Glomerular visceral epithelial cell (primary cell): Measurements from ENCODE around the gene PRKCI.
A peak's percentile ranks its signal among the peaks of the same experiment; 100 is the strongest.
"Not testable (repeated sequence)": the region's sequence is repeated elsewhere in the genome, so short reads cannot be mapped to it uniquely, and the experiment has no call there.

Experiments used
- DNase-seq: peaks from one replicate; pipeline ENCODE4 v3.0.0-alpha.2; 2016; ENCODE audit errors: extremely low spot score

The PRKCI gene

DNA sequence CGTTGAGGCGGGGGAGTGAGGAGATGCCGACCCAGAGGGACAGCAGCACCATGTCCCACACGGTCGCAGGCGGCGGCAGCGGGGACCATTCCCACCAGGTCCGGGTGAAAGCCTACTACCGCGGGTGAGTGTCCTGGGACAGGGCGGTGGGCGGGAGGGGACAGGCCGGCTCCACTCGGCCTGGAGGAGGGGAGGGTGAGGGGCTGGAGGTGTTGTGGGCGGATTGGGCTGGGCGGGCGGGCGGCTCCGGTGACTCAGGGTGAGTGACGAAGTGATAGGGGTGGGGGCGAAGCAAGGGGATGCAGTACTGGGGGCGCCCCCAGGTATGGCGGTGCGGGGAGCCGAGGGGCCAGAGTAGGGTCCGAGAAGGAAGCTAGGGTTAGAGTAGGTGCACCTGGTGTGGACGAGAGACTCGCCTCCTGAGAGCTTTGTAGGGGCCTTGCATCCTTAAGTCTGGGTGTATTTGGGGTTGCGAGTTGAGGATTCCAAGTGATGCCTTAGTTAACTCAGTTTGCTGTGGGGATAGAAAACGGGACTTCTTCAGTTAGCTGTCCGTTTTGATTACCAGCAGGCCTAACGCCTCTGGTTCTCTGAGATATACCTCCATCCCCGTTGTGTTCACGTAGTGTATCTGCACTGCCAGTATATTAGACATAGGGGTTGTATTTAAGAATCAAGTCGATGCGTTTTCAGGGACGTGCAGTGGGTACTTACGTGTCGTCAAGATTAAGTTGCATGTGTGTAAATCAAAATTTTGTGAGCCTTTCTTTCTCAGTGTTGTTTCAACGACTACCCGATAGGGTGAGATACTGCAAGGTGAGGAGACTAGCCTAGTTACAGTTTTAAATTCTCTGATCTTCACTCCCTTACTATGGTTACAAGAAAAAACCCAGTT, 670 bp downstream of the PRKCI start:
- peak; percentile 30 for DNase-seq

DNA sequence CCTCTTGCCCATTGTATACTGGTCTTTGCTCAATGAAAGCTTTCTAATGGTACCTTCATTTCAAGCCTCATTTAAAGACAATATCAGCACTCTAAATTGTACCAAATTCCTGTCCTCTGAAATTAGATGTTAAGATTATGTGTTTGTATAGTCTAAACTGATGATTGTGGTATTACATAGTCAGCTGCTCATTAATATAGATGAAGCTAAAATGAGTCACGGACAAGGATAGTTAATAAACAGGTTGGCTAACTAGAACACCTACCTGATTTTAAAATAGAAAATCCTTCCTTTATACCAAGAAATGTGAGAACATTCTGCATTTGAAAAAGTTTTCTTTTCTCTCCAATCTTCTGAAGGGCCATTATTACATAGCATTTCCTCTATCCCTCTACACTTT, 2.9 kb downstream of the PRKCI start:
- DNase-seq: no peak

DNA sequence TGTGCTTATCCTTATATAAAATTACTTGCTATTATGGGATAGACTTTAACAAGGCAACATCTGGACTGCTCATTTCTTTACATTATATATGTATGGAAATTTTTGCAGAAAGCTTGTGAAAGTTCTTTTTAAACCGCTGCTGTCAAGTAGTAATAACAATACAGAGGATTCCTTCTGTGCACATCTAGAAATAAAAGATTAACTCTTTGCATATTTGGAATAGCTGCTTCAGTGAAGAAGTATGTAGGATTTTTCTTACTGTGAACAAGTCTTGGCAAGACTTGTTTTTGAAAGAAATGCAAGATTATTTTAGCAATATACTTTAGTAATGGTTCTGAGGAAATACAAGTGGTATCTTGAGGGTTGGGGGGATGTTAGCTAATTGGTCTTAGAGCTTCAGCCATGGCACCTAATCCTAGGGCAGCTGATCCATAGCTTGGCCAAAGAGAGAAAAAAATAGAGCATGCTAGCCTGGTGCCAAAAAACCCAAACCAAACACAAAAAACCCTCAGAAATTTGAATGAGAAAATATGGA, 4.3 kb downstream of the PRKCI start:
- peak; percentile 4 for DNase-seq

DNA sequence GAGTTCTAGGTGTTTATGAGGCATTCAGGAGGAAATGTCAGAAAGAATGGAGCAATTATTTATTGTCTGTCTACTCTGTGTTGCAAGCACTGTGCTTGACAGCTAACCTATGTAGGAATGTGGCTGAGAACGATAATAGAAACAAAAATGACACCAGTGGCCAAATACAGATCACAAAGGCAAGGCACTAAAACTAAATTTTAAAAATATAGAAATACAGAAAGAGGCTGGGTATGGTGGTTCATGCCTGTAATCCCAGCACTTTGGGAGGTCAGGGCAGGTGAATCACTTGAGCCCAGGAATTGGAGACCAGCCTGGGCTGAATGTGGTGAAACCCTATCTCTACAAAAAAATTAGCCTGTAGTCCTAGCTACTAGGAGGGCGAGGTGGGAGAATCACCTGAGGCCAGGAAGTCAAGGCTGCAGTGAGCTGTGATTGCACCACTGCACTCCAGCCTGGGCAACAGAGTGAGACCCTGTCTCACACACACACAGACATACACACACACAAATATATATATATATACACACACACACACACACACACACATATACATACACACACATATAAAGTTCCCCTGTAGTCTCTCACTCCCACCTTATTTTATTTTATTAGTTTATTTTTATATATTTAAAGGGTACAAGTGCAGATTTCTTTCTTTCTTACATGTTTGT, 6.0 kb downstream of the PRKCI start:
- peak; percentile 17 for DNase-seq

DNA sequence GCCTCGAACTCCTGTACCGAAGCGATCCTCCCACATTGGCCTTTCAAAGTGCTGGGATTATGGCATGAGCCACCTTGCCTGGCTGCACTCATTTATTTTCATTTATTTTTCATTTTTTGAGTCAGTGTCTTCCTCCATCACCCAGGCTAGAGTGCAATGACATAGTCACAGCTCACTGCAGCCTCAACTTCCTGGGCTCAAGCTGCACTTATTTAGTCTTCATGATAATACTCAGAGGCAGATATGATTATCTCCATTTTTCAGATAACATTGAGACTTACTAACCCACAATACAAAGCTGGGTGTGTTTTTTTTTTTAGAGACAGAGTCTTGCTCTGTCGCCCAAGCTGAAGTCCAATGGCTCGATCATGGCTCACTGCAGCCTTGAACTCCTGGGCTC, 10.0 kb downstream of the PRKCI start:
- peak; percentile 19 for DNase-seq

DNA sequence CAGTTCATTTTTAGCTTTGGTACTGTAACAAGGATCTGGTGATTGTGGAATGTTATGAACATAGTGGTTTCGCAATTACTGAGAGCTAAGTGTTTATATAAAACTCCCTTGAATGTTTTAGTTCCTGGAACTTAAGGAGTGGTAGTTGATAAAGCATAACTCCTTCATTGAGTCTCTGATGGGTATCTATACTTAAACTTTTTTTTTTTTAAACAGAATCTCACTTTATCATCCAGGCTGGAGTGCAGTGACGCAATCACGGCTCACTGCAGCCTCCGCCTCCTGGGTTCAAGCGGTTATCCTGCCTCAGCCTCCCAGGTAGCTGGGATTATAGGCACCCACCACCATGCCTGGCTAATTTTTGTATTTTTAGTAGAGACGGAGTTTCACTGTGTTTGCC, 11.3 kb downstream of the PRKCI start:
- peak; percentile 17 for DNase-seq

DNA sequence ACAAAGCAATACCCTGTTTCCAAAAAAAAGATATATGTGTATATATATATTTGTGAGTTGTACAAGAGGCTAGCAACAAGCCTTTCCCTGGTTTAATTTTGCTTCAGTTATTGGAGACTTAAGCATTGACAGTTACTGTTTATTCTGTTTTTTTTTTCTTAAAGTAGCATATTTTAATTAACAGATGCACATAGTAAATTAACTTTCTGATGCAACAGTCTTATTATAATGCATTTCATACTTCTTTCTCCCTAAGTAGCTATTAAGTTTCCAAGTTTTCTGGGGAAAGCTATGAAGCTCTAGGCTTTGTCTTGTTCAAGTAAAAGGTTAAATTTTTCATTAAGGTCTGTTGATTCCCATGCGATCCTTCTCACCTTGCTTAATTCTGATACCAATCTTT, 17.9 kb downstream of the PRKCI start:
- no peak for DNase-seq

DNA sequence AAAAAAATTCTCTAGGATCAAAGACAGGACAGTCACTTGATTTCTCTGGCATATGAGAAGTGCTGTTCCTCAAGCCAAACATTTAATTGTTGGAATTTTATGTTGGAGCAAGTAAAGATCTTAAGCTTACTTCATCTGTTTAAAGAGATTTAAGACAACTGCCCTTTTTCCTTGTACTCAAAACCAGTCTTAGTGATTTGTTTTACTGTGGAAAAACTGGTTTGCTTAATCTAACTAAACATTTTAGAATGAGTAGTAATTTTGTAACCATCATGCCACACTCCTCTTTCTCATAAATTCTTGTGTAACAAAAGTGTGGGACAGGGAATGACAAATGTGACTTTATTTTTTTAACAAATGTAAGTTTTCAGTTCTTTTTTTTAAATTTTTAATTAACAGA, 18.4 kb downstream of the PRKCI start:
- no peak for DNase-seq

DNA sequence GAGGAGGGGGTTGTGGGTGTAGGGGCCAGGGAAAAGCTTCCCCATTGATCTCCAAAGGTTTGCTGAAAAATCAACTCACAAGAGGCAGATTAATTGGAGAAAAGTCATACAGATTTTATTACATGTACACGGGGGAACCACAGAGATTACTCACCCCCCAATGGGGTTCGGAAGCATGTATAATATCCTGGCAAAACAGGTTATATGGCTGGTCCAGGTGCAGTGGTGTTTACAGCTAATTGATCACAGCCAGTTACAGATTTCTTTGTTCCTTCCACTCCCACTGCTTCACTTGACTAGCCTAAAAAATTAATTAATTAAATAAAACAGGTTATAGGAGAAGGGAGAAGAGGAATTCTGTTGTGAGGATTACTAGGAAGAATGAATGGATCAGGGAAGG, 22.4 kb downstream of the PRKCI start:
- no peak for DNase-seq

DNA sequence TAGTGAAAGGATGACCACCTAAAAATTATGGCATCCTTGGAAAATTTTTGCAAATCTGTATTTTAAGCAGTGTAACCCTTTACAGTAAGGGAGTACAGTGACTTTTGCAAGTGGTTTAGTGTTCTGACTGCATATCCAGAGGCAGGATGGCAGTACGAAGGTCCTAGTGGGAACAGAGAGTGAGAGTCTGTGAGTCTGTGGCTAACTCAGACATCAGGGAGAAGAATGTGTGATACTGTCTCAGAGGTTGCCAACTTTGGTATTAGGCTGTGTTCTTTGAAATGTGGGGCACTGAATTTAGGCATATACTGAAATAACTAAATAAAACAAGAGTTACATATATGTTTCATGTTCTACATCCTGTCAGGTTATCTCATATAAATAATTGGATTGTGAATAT, 25.7 kb downstream of the PRKCI start:
- no peak for DNase-seq

DNA sequence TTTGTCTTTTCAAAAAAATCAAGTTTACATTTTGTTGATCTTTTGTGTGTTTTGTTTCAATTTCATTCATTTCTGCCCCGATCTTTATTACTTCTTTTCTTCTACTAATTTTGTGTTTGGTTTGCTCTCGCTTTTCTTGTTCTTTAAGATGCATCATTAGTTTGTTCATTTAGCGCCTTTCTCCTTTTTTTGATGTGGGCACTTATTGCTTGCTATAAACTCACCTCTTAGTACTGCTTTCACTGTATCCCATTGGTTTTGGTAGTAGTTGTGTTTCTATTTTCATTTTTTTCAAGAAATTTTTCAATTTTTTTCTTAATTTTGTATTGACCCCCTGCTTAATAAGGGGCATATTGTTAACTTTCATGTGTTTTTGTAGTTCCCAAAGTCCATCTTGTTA, 34.4 kb downstream of the PRKCI start:
- no peak for DNase-seq

DNA sequence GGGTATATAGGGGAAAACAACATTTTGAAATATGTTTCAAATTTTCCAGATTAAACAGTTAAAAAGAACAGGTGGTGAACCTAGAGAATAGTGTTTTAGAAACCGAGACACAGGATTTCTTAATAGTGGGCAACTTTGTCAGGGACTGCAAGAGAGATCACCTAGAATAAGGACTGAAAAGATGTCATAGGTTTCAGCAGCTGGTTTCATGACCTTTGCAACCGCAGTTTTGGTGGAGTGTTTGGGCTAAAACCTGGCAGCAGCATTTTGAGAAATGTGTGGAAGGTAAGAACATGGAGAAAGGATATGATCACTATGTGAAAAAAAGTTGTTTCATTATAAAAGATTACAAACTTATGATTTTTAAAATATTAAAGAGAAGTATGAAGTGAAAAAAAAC, 34.9 kb downstream of the PRKCI start:
- no peak for DNase-seq

DNA sequence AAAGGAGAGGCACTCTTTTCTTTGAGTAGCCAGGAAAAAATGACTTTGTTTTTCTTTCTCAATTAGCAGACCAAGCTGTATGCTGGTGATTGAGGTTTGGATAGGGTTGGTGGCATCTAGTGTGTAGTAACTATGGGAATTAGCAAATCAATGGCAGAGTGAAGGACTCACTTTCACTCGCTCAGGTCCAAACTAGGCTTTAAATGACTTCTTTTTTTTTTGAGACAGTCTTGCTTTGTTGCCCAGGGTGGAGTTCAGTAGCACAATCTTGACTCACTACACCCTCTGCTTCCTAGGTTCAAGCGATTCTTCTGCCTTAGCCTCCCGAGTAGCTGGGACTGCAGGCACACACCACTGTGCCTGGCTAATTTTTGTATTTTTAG, 35.9 kb downstream of the PRKCI start:
- DNase-seq: no peak

DNA sequence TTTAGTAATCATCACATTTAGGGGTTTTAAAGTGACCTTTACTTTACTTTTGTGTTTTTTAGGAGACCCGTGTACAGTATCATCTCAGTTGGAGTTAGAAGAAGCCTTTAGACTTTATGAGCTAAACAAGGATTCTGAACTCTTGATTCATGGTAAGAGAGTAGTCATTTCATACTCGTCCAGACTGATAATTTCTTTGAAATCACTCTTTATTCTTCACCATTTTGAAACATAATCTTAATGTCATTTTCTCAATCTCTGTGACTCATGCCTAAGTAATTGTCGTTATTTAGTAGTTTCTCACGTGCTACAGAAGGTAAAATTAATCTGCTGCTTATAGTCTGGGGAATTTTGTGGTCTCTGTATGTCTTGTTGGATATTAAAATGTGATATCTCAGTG, 37.7 kb downstream of the PRKCI start:
- no peak for DNase-seq

DNA sequence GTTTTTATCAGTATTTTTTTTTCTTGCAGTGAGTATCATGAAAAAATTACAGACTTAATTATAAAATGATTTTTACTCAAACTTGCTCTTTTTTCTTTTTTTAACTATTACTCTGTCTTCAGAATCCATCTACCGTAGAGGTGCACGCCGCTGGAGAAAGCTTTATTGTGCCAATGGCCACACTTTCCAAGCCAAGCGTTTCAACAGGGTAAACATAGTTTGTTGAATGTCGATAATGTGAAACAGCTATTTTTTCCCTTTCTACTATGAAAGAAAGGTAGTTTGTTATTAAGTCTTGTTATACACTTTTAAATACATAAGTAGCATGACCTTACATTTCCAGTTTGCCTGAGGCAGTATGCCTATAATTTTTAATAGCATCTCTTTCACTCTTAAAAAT, 45.6 kb downstream of the PRKCI start:
- DNase-seq: no peak

DNA sequence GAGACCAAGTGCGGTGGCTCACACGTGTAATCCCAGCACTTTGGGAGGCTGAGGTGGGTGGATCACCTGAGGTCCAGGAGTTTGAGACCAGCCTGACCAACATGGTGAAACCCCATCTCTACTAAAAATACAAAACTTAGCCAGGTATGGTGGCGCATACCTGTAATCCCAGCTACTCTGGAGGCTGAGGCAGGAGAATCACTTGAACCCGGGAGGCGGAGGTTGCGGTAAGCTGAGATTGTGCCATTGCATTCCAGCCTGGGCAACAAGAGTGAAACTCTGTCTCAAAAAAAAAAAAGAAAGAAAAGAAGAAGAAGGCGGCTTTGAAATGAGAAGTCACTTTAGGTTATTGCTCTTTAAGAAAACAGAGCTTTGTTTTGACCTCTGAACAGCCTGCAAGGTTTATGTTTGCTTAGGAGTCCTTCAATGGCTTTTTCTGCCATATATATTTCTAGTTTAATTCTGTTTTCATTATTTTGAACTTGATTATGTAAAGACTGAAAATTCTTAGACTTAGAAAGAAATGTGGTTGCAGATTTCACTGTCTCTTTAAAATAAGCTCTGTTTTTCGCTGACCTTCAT, 47.5 kb downstream of the PRKCI start:
- not testable (repeated sequence) for DNase-seq

DNA sequence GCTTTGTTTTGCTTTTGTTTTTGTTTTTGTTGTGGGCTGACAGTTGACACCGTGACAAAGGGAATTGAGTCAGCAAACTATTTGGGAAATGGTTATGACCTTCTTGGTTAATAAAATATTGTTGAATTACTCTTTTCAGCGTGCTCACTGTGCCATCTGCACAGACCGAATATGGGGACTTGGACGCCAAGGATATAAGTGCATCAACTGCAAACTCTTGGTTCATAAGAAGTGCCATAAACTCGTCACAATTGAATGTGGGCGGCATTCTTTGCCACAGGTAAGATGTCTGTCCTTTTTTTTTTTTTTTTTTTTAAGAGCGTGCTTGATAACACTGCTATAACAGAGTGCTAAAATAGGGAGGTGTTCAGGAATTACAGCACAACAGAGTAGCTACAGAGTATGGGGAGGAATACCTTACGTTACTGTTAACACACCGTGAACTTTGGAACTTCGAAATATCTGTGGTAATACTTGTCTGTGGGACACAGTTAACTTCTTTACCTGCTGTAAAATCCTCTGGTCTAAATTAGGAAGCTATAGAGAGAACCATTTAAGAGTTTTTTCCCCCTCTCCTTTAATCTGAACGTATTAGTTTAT, 48.2 kb downstream of the PRKCI start:
- DNase-seq: no peak

DNA sequence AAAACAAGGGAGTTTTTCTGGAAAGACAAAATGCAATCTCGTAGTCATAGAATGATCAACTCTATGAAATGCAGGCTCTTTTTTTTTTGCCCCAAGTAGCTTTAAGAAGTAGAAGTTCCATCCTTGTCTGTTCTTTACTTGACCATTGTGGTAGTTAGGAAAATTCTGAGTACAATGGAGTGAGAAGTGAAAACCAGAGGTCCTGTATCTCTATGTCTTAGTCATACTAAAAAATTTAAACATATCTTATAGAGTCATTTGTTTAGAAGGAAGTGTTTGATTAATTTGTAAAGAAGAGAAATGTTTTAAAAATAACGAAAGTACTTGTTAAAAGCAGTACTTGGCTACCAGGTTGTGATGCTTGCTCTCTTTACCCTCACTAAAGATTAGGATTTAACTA, 52.4 kb downstream of the PRKCI start:
- no peak for DNase-seq

DNA sequence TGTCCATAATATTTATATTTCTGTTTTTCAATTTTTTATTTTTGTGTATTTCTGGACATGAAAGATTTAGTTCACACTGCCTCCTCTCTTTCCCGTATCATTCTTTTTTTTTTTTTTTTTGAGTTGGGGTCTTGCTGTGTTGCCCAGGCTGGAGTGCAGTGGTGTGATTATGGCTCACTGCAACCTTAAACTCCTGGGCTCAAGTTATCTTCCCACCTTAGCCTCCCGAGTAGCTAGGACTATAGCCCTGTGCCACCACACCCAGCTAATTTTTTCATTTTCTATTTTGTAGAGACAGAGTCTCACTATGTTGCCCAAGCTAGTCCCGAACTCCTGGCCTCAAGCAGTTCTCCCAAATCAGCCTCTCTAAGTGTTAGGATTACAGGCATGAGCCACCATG, 53.6 kb downstream of the PRKCI start:
- no peak for DNase-seq

DNA sequence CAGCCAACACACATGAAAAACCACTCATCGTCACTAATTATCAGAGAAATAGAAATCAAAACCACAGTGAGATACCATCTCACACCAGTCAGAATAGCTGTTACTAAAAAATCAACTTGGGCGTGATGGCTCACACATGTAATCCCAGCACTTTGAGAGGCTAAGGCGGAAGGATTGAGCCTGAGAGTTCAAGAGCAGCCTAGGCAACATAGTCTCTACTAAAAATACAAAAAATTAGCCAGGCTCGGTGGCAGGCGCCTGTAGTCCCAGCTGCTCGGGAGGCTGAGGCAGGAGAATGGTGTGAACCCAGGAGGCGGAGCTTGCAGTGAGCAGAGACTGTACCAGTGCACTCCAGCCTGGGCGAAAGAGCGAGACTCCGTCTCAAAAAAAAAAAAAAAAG, 55.1 kb downstream of the PRKCI start:
- DNase-seq: not testable (repeated sequence)

DNA sequence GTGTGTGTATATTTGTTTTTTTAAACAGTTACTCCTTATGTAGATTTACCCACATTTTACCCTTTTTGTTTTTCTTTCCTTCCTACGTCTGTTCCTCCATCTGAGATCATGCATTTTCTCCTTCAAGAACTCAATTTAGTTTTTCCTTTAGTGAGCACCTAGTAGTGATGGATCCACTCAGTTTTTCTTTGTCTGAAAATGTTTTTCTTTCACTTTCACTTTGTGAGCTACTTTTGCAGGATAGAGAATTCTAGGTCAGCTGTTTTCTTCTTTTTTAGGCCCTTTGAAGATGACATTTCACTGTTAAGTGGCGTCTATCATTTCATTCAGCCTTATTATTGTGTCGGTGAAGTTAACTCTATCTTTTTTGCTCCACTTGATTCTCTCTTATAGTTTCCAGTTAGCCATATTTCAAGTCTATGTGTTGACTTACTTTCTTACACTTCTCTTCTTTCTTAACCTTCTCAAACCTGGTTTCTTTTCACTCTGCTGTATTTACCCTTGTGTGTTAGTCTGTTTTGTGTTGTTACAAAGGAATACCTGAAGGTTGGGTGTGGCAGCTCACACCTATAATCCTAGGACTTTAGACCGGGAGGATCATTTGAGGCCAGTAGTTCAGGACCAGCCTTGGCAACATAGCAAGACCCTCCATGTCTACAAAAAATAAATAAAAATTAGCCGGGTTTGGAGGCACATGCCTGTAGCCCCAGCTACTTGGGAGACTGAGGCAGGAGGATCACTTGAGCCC, 55.8 kb downstream of the PRKCI start:
- DNase-seq: no peak

DNA sequence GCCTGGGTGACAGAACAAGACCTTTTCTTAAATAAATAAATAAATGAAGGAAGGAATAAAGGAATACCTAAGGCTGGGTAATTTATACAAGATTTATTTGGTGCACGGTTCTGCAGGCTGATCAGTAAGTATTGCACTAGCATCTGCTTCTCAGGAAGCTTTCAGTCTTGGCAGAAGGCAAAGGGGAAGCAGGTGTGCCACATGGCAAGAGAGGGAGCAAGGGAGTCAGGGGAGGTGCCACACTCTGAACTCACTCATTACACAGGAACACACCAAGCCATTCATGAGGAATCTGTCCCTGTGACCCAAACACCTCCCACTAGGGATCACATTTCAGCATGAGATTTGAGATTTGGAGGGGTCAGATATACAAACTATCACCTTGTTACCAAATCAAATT, 56.4 kb downstream of the PRKCI start:
- no peak for DNase-seq
